Activated T-helper 1 cell treated with Interleukin-2 at 50 U/mL for 16 hours (primary cell): ENCODE data around the gene CLDN10.
"Not testable (repeated sequence)": the region's sequence is repeated elsewhere in the genome, so short reads cannot be mapped to it uniquely, and the experiment has no call there.

Experiments used
- DNase-seq: peaks from one replicate; pipeline ENCODE4 v3.0.0-alpha.2; 2020; ENCODE audit warnings: low read depth

The CLDN10 gene

DNA sequence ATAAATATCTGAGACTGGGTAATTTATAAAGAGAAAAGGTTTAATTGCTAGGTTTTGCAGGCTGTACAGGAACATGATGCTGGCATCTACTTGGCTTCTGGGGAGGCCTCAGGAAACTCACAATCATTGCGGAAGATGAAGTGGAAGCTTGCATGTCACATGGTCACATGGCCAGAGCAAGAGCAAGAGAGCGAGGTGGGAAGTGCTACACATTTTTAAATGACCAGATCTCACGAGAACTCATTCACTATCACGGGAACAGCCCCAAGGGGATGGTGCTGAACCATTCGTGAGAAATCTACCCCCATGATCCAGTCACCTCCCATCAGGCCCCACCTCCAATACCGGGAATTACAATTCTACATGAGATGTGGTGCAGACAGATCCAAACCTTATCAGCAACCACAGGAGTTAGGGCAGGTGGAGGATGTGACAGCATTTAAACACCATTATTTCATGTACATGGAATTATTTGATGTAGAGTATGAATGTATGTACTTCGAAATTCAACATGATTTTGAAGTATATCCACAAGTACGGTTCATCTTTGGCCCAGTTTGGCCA is 10.5 kb upstream of the CLDN10 start:
- DNase-seq, result no peak

DNA sequence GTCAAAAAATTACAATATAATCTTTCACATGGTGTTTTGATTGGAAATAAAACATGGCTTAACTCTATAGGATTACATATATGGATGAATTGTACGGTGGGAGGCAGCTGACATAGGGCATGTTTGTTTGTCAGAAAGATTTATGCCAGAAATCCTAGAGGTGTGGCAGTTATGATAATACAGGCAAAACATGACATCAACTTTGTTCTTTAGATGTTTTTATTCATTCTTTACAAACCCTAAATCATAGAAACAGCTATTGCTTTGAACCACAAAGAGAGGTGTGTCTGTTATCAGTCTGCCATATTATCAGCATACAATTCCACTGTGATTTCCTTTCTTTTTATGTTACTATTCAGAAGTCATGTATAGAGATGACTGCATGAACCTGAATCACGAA is 8.2 kb upstream of the CLDN10 start:
- no peak for DNase-seq

DNA sequence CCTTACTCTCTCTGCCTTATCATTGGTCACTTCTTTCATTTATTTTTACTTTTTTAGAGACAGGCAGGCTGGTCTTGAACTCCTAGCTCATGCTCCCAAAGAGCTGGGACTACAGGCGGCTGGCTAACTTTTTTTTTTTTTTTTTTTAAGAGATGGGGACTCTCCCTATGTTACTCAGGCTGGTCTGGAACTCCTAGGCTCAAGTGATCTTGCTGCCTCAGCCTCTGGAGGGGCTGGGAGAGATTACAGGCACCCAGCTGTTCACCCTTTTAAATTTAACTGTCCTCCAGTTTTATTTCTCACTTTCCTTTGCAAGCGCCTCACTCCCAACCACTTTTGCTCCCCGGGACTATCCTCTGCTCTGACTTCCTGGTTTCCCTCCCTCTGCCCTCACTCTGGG is 5.6 kb upstream of the CLDN10 start:
- no peak for DNase-seq

DNA sequence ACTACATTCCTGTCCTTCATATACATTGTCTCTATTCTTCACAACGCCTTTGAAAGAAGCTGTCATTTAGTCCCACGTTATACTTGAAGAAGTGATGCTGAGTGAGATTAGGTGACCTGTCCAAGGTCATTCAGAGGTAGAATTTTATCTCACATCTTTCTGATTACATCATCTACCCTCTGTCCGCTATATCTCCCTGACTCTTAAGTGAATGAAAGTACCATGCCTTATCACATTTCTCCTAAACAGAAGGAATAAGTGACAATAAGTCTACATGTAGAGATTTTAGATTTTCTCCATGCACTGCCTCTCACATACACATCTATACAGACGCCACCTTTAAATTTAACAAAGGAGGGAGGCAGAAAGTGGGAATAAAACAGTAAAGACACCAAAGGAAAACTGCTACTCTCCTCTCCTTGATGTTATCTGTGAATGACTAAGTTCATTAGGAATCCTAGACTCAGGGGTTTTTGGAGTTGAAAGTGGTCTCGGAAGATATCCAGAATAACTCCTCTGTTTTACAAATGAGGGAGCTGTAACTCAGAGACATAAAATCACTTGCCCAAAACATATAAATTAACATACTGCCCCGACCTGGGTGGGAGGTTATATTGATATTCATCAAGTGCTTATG is 4.9 kb upstream of the CLDN10 start:
- DNase-seq, result no peak

DNA sequence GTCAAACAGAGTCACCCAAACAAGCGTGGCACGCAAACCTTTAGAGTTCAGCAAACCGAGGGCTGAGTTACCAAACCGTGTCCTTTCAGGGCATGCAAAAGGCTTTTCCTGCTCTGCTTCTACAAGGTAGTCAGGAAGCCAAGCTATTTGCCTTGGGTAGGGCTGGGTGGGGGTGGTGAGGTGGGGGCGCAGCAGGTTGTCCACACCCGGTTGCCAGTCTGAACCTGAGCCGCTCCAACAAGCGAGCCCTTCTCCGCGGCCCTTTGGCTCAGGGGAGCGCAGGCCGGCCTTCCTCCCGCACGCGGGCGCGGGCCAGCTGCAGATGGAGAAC is 347 bp upstream of the CLDN10 start:
- no peak for DNase-seq

DNA sequence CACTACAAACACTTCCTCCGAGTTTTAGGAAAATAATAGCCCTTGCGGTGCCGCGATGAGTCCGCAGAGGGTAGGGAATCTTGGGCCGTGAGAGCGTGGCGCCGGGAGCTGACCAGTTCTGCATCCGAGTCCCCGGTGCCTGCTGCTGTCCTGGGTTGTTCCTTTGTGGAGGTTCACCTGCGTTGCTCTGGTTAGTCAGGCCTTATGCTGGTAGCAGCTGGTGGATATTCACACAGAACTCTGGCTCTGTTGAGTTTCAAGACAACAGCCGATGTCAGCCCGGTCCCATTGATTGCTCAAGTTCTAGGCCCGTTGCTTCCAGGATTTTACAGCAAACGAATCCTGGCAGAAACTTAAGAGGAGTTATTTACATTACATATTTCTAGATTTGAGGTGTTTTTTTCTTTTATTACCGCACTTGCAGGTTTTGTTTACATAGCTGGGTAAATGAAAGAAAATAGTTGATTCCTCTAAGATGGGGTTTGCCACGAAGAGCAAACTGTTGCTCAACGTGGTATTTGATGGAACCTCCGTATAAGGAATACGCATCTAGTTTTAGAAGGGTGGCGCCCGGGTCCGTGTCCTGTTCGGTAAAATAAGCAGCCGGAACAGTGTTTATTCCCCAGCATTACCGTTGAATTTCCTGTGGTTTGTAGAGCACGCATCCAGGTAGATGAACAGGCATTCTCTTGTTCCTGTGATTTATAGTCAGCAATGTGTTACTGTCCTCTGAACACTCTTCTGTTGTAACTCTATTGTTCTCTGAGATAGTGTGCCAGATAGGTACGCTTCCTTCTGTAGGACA is 1.3 kb downstream of the CLDN10 start:
- no peak for DNase-seq

DNA sequence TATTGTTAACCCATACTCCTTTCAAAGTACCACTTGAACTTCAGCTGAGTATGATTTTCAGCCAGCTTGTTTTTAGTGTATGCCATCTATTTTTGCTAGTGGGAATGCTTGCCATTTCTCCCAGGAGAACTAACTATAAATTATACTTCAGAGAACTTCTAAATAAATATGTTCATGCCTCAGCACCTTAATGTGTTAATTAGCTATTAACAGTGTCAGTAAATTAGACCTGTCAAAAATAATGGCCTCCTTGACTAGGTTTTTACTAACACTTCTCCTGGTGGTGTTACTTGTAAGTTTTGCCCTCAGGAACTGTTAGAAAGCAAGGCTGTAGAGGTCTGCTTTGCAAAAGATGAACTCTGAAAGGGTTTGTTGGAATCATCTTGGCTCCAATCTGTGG is 4.5 kb downstream of the CLDN10 start:
- DNase-seq, result no peak

DNA sequence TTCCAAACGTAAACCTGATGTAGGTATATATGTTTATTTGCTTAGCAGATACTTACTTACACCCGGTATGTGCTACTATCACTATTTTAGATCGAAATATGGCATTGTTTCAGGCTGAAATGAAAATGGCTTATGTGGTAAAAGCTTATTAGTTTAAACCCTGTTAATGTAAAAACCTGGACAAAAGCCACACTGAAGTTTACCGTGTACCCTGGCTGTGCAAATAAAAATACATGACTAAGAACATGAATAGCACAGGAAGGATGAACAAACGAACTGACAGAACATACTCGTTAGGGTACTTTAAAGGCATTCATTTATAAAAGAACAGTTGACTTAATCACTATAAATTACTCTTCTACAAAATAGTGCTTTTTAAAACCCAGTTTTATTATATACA is 6.6 kb downstream of the CLDN10 start:
- DNase-seq, result no peak

DNA sequence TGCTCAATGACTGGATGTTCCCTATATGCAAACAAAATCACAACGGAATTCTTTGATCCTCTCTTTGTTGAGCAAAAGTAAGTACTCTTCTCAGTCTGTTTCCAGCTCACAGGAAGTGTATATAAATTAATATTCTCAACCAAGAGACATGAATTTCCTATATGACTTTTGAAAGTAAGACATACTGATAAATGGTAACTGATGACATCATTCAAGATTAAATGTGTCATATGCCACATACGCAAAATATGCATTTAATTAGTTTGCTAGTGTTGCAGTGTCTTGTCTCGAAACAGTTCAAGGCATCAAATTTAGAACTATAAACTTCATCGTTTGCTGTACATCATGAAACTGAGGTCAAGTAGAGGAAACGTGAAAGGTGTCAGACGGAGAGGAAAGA is 7.9 kb downstream of the CLDN10 start:
- no peak for DNase-seq

DNA sequence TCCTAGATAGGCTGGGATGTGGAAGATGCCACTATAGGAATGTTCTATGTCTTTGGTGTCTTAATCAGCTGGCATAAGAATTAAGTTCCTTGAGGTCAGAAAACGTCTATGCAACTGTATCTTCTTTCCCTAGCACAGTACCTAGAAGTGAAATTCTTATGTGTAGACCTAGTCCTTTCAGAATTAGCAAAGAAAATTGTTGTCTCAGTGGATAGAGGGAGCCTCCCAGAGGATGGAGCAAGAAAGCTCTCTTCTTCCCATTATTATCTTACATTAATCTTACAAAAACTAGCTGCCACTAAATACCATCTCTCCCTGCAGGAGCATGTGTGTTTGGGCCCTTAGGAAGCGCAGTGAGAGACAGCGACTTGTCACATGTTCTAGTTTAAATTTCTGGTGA is 11.6 kb downstream of the CLDN10 start:
- no peak for DNase-seq

DNA sequence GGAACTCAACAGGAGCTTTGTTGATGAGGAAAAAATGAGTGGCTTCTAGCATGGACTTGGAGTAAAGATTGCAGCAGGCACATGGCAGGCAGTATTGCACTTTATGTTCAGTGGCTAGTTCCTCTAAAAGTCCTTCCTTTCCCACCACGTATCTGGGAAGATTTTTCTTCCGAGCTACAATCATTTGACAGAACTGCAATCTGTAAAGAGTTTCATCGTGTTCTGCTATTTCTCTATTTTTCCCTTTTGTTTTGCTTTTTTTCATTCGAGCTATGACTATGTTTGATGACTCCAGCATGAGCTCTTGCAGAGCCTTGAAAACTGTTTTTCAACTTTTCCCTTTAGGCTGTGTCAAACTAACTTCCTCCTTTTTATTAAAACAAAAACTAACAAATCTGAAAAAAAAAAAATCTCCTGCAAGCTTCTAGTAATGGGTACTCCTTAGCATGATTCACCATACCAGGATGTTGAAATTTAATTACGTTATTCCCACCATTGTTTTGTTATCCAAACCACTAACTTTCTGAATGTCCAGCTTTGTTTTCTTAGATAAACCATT is 12.3 kb downstream of the CLDN10 start:
- no peak for DNase-seq

DNA sequence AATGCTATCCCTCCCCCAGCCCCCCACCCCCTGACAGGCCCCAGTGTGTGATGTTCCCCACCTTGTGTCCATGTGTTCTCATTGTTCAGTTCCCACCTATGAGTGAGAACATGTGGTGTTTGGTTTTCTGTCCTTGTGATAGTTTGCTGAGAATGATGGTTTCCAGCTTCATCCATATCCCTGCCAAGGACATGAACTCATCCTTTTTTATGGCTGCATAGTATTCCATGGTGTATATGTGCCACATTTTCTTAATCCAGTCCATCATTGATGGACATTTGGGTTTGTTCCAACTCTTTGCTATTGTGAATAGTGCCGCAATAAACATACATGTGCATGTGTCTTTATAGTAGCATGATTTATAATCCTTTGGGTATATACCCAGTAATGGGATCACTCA is 13.2 kb downstream of the CLDN10 start:
- not testable (repeated sequence) for DNase-seq

DNA sequence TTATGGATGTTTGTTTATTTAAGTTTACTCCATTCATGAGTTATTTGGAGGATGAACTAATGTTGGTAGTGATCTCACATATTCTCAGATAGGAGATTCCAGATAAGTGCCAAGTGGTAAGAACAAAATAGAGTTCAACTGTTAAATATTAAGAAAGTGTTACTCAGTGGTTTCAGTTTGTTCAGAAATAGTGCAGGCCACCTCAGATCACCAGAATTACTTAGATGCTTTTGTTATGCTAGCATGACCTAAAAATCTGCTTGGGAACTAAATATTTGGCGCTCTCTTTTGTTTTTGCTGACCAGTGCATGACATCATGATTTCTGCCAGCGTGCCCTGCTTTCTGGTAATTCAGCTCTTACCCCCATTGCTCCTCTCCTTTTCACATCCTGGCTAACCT is 15.6 kb downstream of the CLDN10 start:
- no peak for DNase-seq

DNA sequence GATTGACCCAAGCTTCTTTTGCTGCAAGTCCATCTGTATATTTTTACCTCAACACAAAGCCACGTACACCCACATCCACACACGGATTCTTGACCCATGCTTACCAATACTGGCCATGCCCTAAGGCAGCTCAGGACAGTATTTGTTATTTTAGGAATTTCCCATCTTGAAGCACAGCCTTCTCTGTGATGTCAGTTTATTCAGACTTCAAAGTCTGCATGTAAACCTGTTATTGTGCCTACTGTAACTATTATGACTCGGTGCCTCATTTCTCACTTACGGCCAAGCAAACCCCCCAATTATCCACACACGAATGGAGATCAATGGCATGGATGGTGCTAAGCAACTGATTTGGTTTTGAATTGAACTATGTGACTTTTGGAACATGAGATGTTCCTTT is 17.5 kb downstream of the CLDN10 start:
- no peak for DNase-seq

DNA sequence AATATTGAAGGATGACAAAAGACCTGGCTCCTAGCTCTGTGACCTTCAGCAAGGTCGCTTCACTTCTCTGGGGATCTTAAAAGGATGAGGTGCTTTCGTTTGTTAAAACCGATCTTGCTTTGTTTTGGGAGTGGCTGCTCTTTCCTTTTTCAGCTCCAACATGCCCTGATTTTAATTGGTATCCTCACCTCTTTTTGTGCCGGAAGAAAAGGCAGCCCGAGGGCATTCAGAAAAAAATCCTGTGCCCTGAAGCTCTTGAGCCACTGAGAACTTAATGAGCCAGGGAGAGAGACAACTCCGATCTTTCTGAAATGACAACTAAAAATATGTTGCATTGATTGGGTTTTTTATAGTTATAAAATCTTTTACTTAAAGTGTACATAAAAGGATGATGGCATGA is 19.4 kb downstream of the CLDN10 start:
- DNase-seq, result no peak

DNA sequence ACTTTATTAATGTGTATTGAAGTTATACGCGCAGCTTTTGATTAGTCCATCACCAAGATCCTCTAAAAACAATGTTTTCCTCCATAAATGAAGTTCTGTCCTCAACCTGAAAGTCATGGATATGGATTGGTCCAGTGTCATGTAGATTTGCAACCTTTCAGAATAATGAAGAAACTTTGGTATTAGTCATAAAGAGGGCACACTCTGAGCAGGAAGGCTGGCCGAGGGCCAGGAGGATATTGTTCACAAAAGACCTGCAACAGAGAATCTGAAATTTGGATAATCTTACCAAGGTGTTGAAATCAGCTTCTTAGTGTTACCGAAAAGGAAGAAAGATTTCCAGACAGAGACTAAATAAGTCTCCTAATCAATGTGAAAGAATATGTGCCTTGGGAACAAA is 20.7 kb downstream of the CLDN10 start:
- no peak for DNase-seq

DNA sequence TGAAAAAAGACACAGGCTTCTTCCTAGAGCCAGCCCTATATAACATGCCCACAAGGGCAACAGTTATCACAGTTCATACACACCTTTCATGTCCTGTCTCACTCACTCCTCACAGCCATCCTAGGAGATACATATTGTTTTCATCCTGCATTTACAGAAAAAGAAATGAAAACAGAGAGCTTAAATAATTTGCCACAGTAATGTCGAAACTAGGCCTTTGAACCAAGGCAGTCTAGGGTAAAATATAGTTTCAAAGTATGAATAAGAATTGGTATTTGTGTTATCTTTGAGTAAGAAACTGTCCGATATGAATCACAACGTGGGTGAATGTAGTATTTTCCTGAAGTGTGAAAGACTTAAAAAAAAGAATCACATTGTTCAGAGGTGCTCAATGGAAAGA is 26.8 kb downstream of the CLDN10 start:
- no peak for DNase-seq

DNA sequence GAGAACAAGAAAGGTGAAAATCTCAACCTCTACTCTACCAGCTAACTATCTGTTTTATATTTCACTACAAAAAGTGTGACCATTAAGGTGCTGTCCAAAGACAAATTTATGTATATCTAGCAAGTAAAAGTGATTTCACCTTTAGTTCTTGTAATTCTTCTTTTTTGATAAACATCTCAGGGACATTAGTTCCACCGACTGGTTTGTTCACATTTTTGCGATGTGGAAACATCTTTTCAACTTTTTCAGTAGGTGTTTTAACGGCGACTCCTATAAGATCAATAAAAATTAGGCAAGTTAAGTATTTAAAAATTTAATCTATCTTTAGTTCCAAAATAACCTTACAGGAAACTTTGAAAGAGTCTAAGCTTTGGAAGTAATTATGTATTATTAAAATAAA is 33.3 kb downstream of the CLDN10 start:
- DNase-seq, result no peak

DNA sequence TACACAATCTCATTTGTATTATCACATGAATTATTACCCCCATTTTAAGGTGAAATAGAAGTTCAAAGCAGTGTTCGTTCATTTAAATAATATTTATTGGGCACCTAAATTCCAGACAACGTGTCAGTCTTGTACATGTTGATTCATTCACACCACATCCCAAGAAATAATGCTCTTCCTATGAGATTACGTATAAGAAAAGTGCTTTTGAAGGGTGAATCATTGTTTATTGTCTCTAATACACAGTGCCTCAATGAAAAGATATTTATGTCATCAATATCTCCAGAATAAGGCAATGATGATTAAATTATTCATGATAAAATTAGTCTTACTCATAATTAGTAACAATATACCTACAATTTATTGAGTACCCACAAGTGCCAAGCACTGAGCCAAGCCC is 35.6 kb downstream of the CLDN10 start:
- no peak for DNase-seq

DNA sequence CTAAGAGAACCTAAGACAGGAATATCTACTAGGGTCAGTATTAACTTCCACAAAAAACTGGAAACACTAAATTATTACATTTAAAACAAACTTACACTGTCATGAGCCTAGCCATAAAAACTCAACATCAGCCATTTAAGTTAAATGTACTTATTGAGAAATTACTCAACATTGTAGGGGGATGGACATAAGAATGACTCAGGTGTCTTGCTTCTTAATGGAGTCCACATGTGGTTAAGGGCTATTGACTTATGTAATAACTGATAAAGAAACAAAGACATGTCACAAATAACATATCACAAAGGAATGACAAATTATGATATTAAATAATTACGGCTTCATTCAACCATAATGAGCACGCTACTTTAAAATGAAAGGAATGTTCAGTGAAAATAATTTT is 36.2 kb downstream of the CLDN10 start:
- no peak for DNase-seq

DNA sequence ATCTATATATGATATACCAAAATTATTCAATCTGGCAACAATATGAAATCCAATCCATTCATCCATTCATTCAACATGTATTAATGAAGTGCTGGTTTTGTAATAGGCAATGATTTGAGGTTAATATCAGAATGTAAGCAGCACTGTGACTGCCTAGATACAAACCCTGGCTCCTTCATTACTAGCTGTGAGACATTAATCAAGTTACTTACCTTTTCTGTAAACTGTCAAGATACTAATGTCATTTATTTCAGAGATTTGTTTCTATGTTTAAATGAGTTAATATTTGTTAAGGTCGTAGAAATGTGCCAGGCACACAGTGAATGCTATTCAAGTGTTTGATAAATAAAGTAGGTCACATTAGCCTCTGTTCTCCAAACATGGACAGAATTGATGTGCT is 40.9 kb downstream of the CLDN10 start:
- no peak for DNase-seq

DNA sequence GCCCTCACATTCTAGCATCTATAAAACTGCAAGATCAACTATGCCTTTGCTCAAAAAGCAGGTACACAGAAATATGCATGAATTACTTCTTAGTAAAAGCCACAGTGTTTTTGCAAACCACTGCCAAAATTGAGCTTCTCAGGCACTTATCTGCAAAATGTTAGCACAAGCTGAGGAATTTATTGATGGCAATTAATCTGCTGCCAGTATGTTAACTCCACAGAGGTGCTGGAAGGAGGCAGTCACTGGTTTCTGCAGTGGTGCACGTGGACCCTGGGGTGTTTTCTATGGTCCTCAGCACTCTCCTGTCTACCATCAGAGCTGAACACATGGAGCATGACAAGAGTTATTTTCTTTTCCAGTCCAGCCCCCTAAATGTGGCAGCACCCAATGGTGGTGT is 44.2 kb downstream of the CLDN10 start:
- no peak for DNase-seq

DNA sequence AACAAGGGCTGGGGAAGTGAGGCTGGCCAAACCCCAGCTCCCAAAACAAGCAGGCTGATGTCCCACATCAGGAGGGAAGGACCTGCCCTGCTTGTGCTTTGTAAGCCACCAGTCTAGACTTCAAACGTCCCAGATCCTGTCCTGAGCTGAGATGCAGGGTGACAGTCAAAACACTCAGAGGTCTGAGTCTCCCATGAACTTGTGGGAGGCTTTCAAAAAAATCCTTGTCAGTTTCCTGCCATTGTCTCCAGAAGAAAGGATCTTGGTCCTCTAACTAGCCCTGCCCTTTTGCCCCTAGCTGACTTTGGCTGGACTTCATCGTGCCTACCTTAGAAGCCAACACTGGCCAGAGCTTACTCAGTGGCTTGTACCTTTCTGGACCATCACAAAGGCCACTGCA is 48.7 kb downstream of the CLDN10 start:
- DNase-seq, result no peak

DNA sequence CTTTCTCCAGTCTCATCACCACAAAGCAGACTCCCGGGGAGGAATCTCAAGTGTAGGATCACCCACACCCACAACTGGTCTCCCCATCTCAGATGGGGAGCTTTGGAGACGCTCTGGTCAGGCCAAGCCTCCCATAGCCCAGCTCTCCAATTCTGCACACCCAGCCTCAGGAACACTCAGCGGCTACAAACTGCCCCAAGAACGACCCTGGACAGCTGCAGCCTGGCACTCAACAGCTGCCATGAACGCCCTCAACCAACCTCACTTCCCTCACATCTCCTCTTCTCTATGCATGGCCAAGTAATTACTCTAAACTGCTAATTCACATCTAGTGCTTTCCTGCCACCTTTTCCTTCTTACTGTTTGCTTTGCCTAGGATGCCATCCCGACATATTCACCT is 49.4 kb downstream of the CLDN10 start:
- no peak for DNase-seq
